PC-9 (cell line): ENCODE results near the gene LRRIQ3.

Source experiments
- EZH2 ChIP-seq: fragments of 200-600 bp; sonication (generic); IDR thresholded peaks from 2 replicates; pipeline ENCODE4 v1.8.0; 2017; ENCODE audit warnings: antibody characterized with exemption, low read depth
- TF ChIP-seq, protein P1 (sequence below): fragments of 200-600 bp; sonication (generic); conservative IDR thresholded peaks from 2 replicates; pipeline ENCODE4 v1.6.1; 2017; ENCODE audit warnings: mixed run types, antibody characterized with exemption, mild to moderate bottlenecking, moderate library complexity

DNA sequence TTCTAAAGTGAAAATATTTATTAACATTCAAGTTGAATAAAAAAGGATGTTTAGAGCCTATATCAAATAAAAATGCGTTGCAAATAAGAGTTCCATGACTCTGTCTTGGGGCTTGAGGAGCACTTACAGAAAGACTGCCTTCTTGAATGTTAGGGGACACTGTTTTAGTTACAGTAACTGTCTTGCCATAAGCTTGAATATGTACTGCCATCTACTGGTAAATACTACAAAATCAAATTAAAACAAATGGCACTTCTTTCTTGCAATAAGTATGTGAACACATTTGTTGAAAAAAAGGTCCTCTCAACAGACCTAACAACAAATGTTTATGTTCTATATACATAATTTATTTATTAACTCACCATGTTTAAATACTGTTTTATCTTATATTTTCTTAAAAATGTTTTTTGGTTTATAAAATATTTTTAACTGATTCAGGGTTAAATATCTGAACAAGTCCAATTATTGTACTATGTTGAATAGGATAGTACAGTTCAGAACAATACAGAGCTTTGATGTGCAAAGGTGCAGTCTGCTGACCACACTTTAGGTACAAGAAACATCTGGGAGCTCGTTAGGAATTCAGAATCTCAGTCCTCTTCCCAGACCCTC, 199.5 kb downstream of the LRRIQ3 start:
- no peak for TF ChIP-seq EZH2
- TF ChIP-seq, protein P1, sequence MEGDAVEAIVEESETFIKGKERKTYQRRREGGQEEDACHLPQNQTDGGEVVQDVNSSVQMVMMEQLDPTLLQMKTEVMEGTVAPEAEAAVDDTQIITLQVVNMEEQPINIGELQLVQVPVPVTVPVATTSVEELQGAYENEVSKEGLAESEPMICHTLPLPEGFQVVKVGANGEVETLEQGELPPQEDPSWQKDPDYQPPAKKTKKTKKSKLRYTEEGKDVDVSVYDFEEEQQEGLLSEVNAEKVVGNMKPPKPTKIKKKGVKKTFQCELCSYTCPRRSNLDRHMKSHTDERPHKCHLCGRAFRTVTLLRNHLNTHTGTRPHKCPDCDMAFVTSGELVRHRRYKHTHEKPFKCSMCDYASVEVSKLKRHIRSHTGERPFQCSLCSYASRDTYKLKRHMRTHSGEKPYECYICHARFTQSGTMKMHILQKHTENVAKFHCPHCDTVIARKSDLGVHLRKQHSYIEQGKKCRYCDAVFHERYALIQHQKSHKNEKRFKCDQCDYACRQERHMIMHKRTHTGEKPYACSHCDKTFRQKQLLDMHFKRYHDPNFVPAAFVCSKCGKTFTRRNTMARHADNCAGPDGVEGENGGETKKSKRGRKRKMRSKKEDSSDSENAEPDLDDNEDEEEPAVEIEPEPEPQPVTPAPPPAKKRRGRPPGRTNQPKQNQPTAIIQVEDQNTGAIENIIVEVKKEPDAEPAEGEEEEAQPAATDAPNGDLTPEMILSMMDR, result peak; percentile 77
